Measurements from ENCODE around the gene FKBP5. TPM values are rescaled to one million over a fixed set of nuclear protein-coding genes. Genes with fewer than 3 reads are reported as not detected.

The FKBP5 gene
- total RNA-seq, 6 experiments from 2014 or later, result 7.6 to 12.9 (median 11.8) TPM

- Mint-ChIP-seq H3K36me3 (ENCODE audit: low read depth) (no peaks in the 10 kb centered on the region; the same call in 1 of the 2 replicates), H3K9me3 (no peaks in the 10 kb centered on the region), H3K27ac (no peak overlapping the region), H3K4me1 (ENCODE audit: low read depth) (peaks cover 16% of the 10 kb centered on the region; the same call in 1 of the 2 replicates), H3K4me3 (no peak overlapping the region), H3K27me3 (ENCODE audit: insufficient read depth) (no peaks in the 10 kb centered on the region)
- no peak for TF ChIP-seq CTCF (IDR thresholded peaks at IDR 0.05)
- DNase-seq, result no peak
Observed at GRCh38 chr6:35638679-35639078, 50.0 kb downstream of the FKBP5 start.

- Mint-ChIP-seq H3K4me1 (ENCODE audit: low read depth) (peaks cover 16% of the 10 kb centered on the region; the same call in 1 of the 2 replicates), H3K4me3 (no peak overlapping the region), H3K27me3 (ENCODE audit: insufficient read depth) (no peaks in the 10 kb centered on the region), H3K36me3 (ENCODE audit: low read depth) (no peaks in the 10 kb centered on the region; the same call in 1 of the 2 replicates), H3K9me3 (no peaks in the 10 kb centered on the region), H3K27ac (no peak overlapping the region)
- TF ChIP-seq CTCF (IDR thresholded peaks at IDR 0.05), result no peak
- no peak for DNase-seq
Observed at GRCh38 chr6:35637911-35638310, 50.8 kb downstream of the FKBP5 start.

- H3K9me3 Mint-ChIP-seq, result no peaks in the 10 kb centered on the region
- peaks cover 16% of the 10 kb centered on the region; the same call in 1 of the 2 replicates for H3K4me1 Mint-ChIP-seq (ENCODE audit: low read depth)
- no peak for TF ChIP-seq CTCF (IDR thresholded peaks at IDR 0.05)
- H3K4me3 Mint-ChIP-seq, result no peak overlapping the region
- H3K27me3 Mint-ChIP-seq (ENCODE audit: insufficient read depth), result no peaks in the 10 kb centered on the region
- no peaks in the 10 kb centered on the region; the same call in 1 of the 2 replicates for H3K36me3 Mint-ChIP-seq (ENCODE audit: low read depth)
- no peak for DNase-seq
- no peak overlapping the region for H3K27ac Mint-ChIP-seq
Observed at GRCh38 chr6:35635601-35636597, 52.8 kb downstream of the FKBP5 start.

GRCh38 chr6:35634316-35634715 is 54.4 kb downstream of the FKBP5 start:
- H3K9me3 Mint-ChIP-seq, result no peaks in the 10 kb centered on the region
- TF ChIP-seq CTCF (IDR thresholded peaks at IDR 0.05), result no peak
- H3K27me3 Mint-ChIP-seq (ENCODE audit: insufficient read depth), result no peaks in the 10 kb centered on the region
- H3K36me3 Mint-ChIP-seq (ENCODE audit: low read depth), result peaks cover 5% of the 10 kb centered on the region
- H3K4me1 Mint-ChIP-seq (ENCODE audit: low read depth), result peaks cover 15% of the 10 kb centered on the region; the same call in 1 of the 2 replicates
- H3K27ac Mint-ChIP-seq, result no peak overlapping the region
- no peak for DNase-seq
- no peak overlapping the region for H3K4me3 Mint-ChIP-seq

- no peak for TF ChIP-seq CTCF (IDR thresholded peaks at IDR 0.05)
- Mint-ChIP-seq H3K27me3 (ENCODE audit: insufficient read depth) (no peaks in the 10 kb centered on the region), H3K36me3 (ENCODE audit: low read depth) (peaks cover 5% of the 10 kb centered on the region), H3K4me3 (no peak overlapping the region), H3K9me3 (no peaks in the 10 kb centered on the region), H3K4me1 (ENCODE audit: low read depth) (peaks cover 16% of the 10 kb centered on the region; the same call in 1 of the 2 replicates), H3K27ac (no peak overlapping the region)
- DNase-seq, result no peak
Observed at GRCh38 chr6:35633579-35634089, 55.1 kb downstream of the FKBP5 start.
